HepG2 (cell line): Measurements from ENCODE around the gene UNC93A. TPM values are rescaled to one million over a fixed set of nuclear protein-coding genes. Genes with fewer than 3 reads are reported as not detected.

Experiments used
- BORCS8-MEF2B ChIP-seq: sonication (generic); formaldehyde crosslinking; IDR thresholded peaks from 2 replicates; pipeline ENCODE4 v1.8.0; 2022; ENCODE audit warnings: mild to moderate bottlenecking, missing genetic modification reagents
- HCFC1 ChIP-seq: fragments of 150-350 bp; IDR thresholded peaks from 2 replicates; pipeline ENCODE4 v1.6.1; 2014; ENCODE audit warnings: low read depth, low read length
- KDM2A ChIP-seq: sonication (generic); formaldehyde crosslinking; IDR thresholded peaks from 2 replicates; pipeline ENCODE4 v1.4.0; 2020; ENCODE audit warnings: low read depth, missing genetic modification reagents, borderline replicate concordance
- MEF2D ChIP-seq: sonication (generic); formaldehyde crosslinking; IDR thresholded peaks from 2 replicates; pipeline ENCODE4 v1.5.1; 2020; ENCODE audit warnings: mild to moderate bottlenecking, missing genetic modification reagents
- MIXL1 ChIP-seq: IDR thresholded peaks from 2 replicates; pipeline ENCODE4 v1.6.1; 2016
- MTF1 ChIP-seq: sonication (generic); formaldehyde crosslinking; IDR thresholded peaks from 2 replicates; pipeline ENCODE4 v1.5.0; 2020; ENCODE audit warnings: missing genetic modification reagents
- NCOA1 ChIP-seq: sonication (generic); formaldehyde crosslinking; IDR thresholded peaks from 2 replicates; pipeline ENCODE4 v1.9.0; 2021; ENCODE audit warnings: missing genetic modification reagents
- NFRKB ChIP-seq: fragments of 450-650 bp; IDR thresholded peaks from 2 replicates; pipeline ENCODE4 v1.6.1; 2017
- NKX3-1 ChIP-seq: sonication (generic); formaldehyde crosslinking; IDR thresholded peaks from 2 replicates; pipeline ENCODE4 v1.5.0; 2020; ENCODE audit warnings: missing genetic modification reagents
- RARG ChIP-seq: sonication (generic); formaldehyde crosslinking; IDR thresholded peaks from 2 replicates; pipeline ENCODE4 v1.4.0; 2020; ENCODE audit warnings: low read depth, mild to moderate bottlenecking, missing genetic modification reagents
- REL ChIP-seq: sonication (generic); formaldehyde crosslinking; conservative IDR thresholded peaks from 2 replicates; pipeline ENCODE4 v1.8.0; 2022; ENCODE audit warnings: mild to moderate bottlenecking, missing genetic modification reagents, moderate library complexity
- SRSF4 ChIP-seq: fragments of 200-400 bp; formaldehyde crosslinking; IDR thresholded peaks from one replicate; pipeline ENCODE4 v1.6.1; 2018; ENCODE audit warnings: mild to moderate bottlenecking, low read depth, low read length, moderate library complexity; ENCODE audit not compliant: poor library complexity, severe bottlenecking
- STAG1 ChIP-seq: sonication (generic); formaldehyde crosslinking; IDR thresholded peaks from 2 replicates; pipeline ENCODE4 v1.4.0; 2020; ENCODE audit warnings: missing genetic modification reagents
- ZNF20 ChIP-seq: sonication (generic); formaldehyde crosslinking; IDR thresholded peaks from 2 replicates; pipeline ENCODE4 v1.4.0; 2020; ENCODE audit warnings: mild to moderate bottlenecking, moderate library complexity, missing genetic modification reagents
- ZNF441 ChIP-seq: sonication (generic); formaldehyde crosslinking; IDR thresholded peaks from 2 replicates; pipeline ENCODE4 v1.7.0; 2021; ENCODE audit warnings: missing genetic modification reagents, borderline replicate concordance
- ZNF552 ChIP-seq: sonication (generic); formaldehyde crosslinking; IDR thresholded peaks from 2 replicates; pipeline ENCODE4 v1.9.0; 2022; ENCODE audit warnings: missing genetic modification reagents, mild to moderate bottlenecking, borderline replicate concordance
- ZNF790 ChIP-seq: sonication (generic); formaldehyde crosslinking; IDR thresholded peaks from 2 replicates; pipeline ENCODE4 v1.8.0; 2022; ENCODE audit warnings: missing genetic modification reagents, mild to moderate bottlenecking, borderline replicate concordance
- ZNF816 ChIP-seq: sonication (generic); formaldehyde crosslinking; IDR thresholded peaks from 2 replicates; pipeline ENCODE4 v1.8.0; 2022; ENCODE audit warnings: missing genetic modification reagents, mild to moderate bottlenecking, borderline replicate concordance
- polyA plus RNA-seq, 8 experiments: library from polyadenylated mRNA; depleted of rRNA in 3 of 8; stranded (reverse) in 7 of 8; unstranded in 1 of 8; fragments of >200 nt; fragmentation: Illumina TruSeq in 4 of 8; extraction: Trizol in 4 of 8; gene quantifications; 2 replicates each; pipeline versions ENCODE4 v1.2.1 to v1.2.3, GENCODE V29; 2011 to 2016; ENCODE audit warnings: low read depth in 4 of 8, missing spikeins in 1 of 8, mixed read lengths in 1 of 8; ENCODE audit not compliant: insufficient read depth in 1 of 8
- total RNA-seq, 5 experiments: library from RNA; depleted of rRNA; stranded (reverse); fragments of >200 nt; fragmentation: Illumina TruSeq; extraction: Trizol; gene quantifications; 2 replicates each; pipeline ENCODE4 v1.2.3, GENCODE V29; 2016; ENCODE audit warnings: low read depth in 1 of 5
- TF ChIP-seq, protein P1 (sequence below): IDR thresholded peaks from 2 replicates; pipeline ENCODE4 v1.6.1; 2016; ENCODE audit warnings: missing biosample characterization, missing genetic modification reagents, low read depth
- TF ChIP-seq, protein P2 (sequence below): sonication (generic); formaldehyde crosslinking; IDR thresholded peaks from 2 replicates; pipeline ENCODE4 v1.4.0; 2020; ENCODE audit warnings: mild to moderate bottlenecking, missing genetic modification reagents
- TF ChIP-seq, protein P3 (sequence below): sonication (generic); formaldehyde crosslinking; IDR thresholded peaks from 2 replicates; pipeline ENCODE4 v1.8.0; 2022; ENCODE audit warnings: mild to moderate bottlenecking, missing genetic modification reagents, borderline replicate concordance
- TF ChIP-seq, protein P4 (sequence below): IDR thresholded peaks from 2 replicates; pipeline ENCODE4 v1.6.1; 2016; ENCODE audit warnings: mild to moderate bottlenecking, missing biosample characterization, missing genetic modification reagents
- TF ChIP-seq, protein P5 (sequence below): sonication (generic); formaldehyde crosslinking; IDR thresholded peaks from 2 replicates; pipeline ENCODE4 v1.9.0; 2021; ENCODE audit warnings: missing genetic modification reagents, borderline replicate concordance
- TF ChIP-seq, protein P6 (sequence below): IDR thresholded peaks from 2 replicates; pipeline ENCODE4 v1.6.1; 2016; ENCODE audit warnings: low read depth, borderline replicate concordance

UNC93A gene
- total and polyA plus RNA-seq, 2 of the 13 experiments (the other 11 are each of a cell fraction or from before 2014, with no cell fraction given): 11.0 to 42.7 TPM

DNA sequence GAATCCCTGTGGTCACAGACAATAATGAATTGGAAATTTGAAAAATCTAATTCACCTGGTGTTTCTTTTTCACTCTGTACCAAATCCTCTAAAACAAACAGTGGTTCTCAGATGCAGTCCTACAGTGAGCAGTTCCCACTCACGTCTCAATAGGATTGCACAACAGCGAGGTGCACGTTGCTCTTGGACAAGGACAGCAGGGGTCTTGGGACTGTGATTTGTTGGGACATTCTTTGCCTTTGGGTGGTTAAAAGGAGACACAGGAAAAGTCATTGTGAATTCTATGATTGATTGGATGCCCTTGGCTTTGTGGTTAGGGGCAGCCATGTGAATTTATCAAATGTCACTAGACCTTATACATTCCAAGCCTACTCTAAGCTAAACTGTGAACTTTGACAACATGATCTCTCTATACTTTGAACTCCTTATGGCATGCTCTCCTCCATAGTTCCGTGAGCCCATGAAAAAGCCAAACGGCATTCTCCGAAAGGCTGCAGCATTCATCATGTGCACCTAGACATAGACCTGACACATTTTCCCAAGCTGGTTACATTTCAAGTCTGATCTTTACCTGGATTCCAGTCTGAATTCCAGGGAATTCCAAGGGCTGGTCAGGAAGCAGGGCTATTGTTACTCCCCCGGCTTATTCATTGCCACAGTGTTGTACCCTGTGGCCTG, 647 bp downstream of the UNC93A start (continued):
- TF ChIP-seq, protein P1, sequence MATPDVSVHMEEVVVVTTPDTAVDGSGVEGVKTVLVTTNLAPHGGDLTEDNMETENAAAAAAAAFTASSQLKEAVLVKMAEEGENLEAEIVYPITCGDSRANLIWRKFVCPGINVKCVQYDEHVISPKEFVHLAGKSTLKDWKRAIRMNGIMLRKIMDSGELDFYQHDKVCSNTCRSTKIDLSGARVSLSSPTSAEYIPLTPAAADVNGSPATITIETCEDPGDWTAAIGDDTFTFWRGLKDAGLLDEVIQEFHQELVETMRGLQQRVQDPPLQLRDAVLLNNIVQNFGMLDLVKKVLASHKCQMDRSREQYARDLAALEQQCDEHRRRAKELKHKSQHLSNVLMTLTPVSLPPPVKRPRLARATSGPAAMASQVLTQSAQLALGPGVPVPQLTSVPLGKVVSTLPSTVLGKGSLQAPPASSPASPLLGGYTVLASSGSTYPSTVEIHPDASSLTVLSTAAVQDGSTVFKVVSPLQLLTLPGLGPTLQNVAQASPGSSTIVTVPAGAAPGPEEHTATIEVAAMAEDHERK (CRISPR knock-in tag): no peak
- TF ChIP-seq, protein P2, sequence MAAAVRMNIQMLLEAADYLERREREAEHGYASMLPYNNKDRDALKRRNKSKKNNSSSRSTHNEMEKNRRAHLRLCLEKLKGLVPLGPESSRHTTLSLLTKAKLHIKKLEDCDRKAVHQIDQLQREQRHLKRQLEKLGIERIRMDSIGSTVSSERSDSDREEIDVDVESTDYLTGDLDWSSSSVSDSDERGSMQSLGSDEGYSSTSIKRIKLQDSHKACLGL: no peak
- TF ChIP-seq BORCS8-MEF2B (CRISPR knock-in tag): 0 out of 2 replicates have a peak, but pooled peaks have one; percentile 37
- no peak for TF ChIP-seq RARG (CRISPR knock-in tag)
- TF ChIP-seq KDM2A (CRISPR knock-in tag): 0 out of 2 replicates have a peak, but pooled peaks have one; percentile 42
- no peak for TF ChIP-seq ZNF816 (CRISPR knock-in tag)
- TF ChIP-seq STAG1 (CRISPR knock-in tag): peak; percentile 25
- TF ChIP-seq, protein P3, sequence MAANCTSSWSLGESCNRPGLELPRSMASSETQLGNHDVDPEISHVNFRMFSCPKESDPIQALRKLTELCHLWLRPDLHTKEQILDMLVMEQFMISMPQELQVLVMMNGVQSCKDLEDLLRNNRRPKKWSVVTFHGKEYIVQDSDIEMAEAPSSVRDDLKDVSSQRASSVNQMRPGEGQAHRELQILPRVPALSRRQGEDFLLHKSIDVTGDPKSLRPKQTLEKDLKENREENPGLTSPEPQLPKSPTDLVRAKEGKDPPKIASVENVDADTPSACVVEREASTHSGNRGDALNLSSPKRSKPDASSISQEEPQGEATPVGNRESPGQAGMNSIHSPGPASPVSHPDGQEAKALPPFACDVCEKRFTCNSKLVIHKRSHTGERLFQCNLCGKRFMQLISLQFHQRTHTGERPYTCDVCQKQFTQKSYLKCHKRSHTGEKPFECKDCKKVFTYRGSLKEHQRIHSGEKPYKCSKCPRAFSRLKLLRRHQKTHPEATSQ (CRISPR knock-in tag): peak; percentile 81; the same call in 1 of the 2 replicates
- no peak for TF ChIP-seq ZNF20 (CRISPR knock-in tag)
- no peak for TF ChIP-seq ZNF790 (CRISPR knock-in tag)
- TF ChIP-seq NCOA1 (CRISPR knock-in tag): no peak
- TF ChIP-seq MEF2D (CRISPR knock-in tag): no peak; the same call in 1 of the 2 replicates
- TF ChIP-seq, protein P4, sequence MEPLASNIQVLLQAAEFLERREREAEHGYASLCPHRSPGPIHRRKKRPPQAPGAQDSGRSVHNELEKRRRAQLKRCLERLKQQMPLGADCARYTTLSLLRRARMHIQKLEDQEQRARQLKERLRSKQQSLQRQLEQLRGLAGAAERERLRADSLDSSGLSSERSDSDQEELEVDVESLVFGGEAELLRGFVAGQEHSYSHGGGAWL (CRISPR knock-in tag): no peak
- TF ChIP-seq, protein P5, sequence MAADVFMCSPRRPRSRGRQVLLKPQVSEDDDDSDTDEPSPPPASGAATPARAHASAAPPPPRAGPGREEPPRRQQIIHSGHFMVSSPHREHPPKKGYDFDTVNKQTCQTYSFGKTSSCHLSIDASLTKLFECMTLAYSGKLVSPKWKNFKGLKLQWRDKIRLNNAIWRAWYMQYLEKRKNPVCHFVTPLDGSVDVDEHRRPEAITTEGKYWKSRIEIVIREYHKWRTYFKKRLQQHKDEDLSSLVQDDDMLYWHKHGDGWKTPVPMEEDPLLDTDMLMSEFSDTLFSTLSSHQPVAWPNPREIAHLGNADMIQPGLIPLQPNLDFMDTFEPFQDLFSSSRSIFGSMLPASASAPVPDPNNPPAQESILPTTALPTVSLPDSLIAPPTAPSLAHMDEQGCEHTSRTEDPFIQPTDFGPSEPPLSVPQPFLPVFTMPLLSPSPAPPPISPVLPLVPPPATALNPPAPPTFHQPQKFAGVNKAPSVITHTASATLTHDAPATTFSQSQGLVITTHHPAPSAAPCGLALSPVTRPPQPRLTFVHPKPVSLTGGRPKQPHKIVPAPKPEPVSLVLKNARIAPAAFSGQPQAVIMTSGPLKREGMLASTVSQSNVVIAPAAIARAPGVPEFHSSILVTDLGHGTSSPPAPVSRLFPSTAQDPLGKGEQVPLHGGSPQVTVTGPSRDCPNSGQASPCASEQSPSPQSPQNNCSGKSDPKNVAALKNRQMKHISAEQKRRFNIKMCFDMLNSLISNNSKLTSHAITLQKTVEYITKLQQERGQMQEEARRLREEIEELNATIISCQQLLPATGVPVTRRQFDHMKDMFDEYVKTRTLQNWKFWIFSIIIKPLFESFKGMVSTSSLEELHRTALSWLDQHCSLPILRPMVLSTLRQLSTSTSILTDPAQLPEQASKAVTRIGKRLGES: no peak
- no peak for TF ChIP-seq SRSF4
- no peak for TF ChIP-seq HCFC1
- no peak for TF ChIP-seq ZNF552 (CRISPR knock-in tag)
- no peak for TF ChIP-seq NFRKB
- peak; percentile 11; the same call in 1 of the 2 replicates for TF ChIP-seq MIXL1
- no peak for TF ChIP-seq NKX3-1 (CRISPR knock-in tag)
- TF ChIP-seq REL: no peak
- TF ChIP-seq, protein P6, sequence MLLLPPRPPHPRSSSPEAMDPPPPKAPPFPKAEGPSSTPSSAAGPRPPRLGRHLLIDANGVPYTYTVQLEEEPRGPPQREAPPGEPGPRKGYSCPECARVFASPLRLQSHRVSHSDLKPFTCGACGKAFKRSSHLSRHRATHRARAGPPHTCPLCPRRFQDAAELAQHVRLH (CRISPR knock-in tag): no peak
- TF ChIP-seq MTF1: no peak
- peak; percentile 38; the same call in 1 of the 2 replicates for TF ChIP-seq ZNF441 (CRISPR knock-in tag)
